HG03354 (cell line): ENCODE data around the gene TMEM178B.
"Not testable (repeated sequence)": the region's sequence is repeated elsewhere in the genome, so short reads cannot be mapped to it uniquely, and the experiment has no call there.

Experiments
- ATAC-seq: cut with Tn5 transposase; IDR thresholded peaks from one replicate; pipeline ENCODE4 v1.9.1; 2021; ENCODE audit warnings: mild to moderate bottlenecking; ENCODE audit not compliant: unreplicated experiment, poor library complexity, severe bottlenecking

The TMEM178B gene

GRCh38 chr7:141169157-141169556 lies 95.3 kb downstream of the TMEM178B start:
- ATAC-seq = not testable (repeated sequence)

GRCh38 chr7:141175728-141176127 lies 101.9 kb downstream of the TMEM178B start:
- ATAC-seq = not testable (repeated sequence)

- not testable (repeated sequence) for ATAC-seq
Observed at GRCh38 chr7:141177120-141177519, 103.3 kb downstream of the TMEM178B start.

- no peak for ATAC-seq
Observed at GRCh38 chr7:141178486-141179135, 104.7 kb downstream of the TMEM178B start.

- ATAC-seq = no peak
Observed at GRCh38 chr7:141181812-141182211, 107.9 kb downstream of the TMEM178B start.

GRCh38 chr7:141184532-141185190 lies 110.8 kb downstream of the TMEM178B start:
- no peak for ATAC-seq

GRCh38 chr7:141185369-141185967 lies 111.6 kb downstream of the TMEM178B start:
- no peak for ATAC-seq

GRCh38 chr7:141189231-141189630 lies 115.4 kb downstream of the TMEM178B start:
- ATAC-seq = no peak

GRCh38 chr7:141190495-141190894 lies 116.6 kb downstream of the TMEM178B start:
- no peak for ATAC-seq

- no peak for ATAC-seq
Observed at GRCh38 chr7:141191277-141191676, 117.4 kb downstream of the TMEM178B start.

GRCh38 chr7:141193066-141193465 lies 119.2 kb downstream of the TMEM178B start:
- no peak for ATAC-seq

- not testable (repeated sequence) for ATAC-seq
Observed at GRCh38 chr7:141195722-141196121, 121.9 kb downstream of the TMEM178B start.

- ATAC-seq = no peak
Observed at GRCh38 chr7:141198194-141198958, 124.5 kb downstream of the TMEM178B start.

- no peak for ATAC-seq
Observed at GRCh38 chr7:141200191-141201108, 126.6 kb downstream of the TMEM178B start.

- ATAC-seq = no peak
Observed at GRCh38 chr7:141201145-141201885, 127.5 kb downstream of the TMEM178B start.

GRCh38 chr7:141202535-141202934 lies 128.7 kb downstream of the TMEM178B start:
- ATAC-seq = no peak

- ATAC-seq = no peak
Observed at GRCh38 chr7:141203177-141203576, 129.3 kb downstream of the TMEM178B start.

- ATAC-seq = no peak
Observed at GRCh38 chr7:141203586-141203985, 129.7 kb downstream of the TMEM178B start.

GRCh38 chr7:141207661-141208060 lies 133.8 kb downstream of the TMEM178B start:
- ATAC-seq = no peak
